ENCODE measurements around the gene RPL38.
A peak's percentile ranks its signal among the peaks of the same experiment; 100 is the strongest.

The RPL38 gene

DNA sequence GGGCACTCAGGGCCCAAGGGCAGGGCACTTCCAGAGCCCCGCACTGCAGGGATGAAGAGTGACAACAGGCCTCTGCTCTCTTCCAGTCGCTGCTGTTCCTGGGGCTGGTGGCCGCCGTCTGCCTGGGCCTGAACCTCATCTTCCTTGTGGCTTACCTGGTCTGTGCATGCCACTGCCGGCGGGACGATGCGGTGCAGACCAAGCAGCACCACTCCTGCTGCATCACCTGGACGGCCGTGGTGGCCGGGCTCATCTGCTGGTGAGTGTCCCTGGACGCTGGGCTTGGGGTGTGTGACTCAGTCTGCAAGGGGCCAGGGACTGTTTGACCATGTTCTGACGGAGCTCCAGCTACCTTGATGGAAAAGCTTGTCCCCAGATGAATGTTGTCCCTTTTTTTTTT is 18.9 kb downstream of the RPL38 start:
- POLR2A ChIA-PET = interaction anchor here (1.0 to 1.4 kb wide), 2 partner anchors 9 to 19 kb away, joined by 3 to 7 read pairs; partner anchors contain the start of genes RPL38 and TTYH2
- Histone ChIP-seq H3K36me3 (ENCODE audit: control insufficient read depth in 2 of 2, insufficient read depth in 1 of 2, low read length in 2 of 2) (peaks cover 0 to 8% of the 10 kb centered on the region in 2 experiments; a peak in 1 of 3 replicates), H3K4me3 (ENCODE audit: low read depth, low read length) (no peak overlapping the region), H3K9me3 (ENCODE audit: control insufficient read depth, insufficient read depth, low read depth, low read length) (no peaks in the 10 kb centered on the region), H3K27ac (ENCODE audit: extremely low read depth, low read depth, low read length) (no peak overlapping the region), H3K4me1 (ENCODE audit: control insufficient read depth, insufficient read depth, low read length) (no peaks in the 10 kb centered on the region)
- TF ChIP-seq ZNF48 (tag by site-specific recombination; IDR thresholded peaks at IDR 0.05) (no peak), ZNF621 (tag by site-specific recombination; IDR thresholded peaks at IDR 0.05) (no peak)
- CTCF ChIA-PET = interaction anchor here (0.7 kb wide), 1 partner anchor 146 kb away, joined by 3 read pairs; no protein-coding TSS in a partner anchor

GRCh38 chr17:74223901-74224300 is 20.4 kb downstream of the RPL38 start:
- ChIA-PET CTCF (interaction anchor here (0.6 kb wide), 1 partner anchor 24 kb away, joined by 4 read pairs; no protein-coding TSS in a partner anchor), POLR2A (no interaction called here)
- no peak overlapping the region for H3K4me3 ChIP-seq (ENCODE audit: low read depth, low read length)
- no peak overlapping the region for H3K27ac ChIP-seq (ENCODE audit: extremely low read depth, low read depth, low read length)
- no peaks in the 10 kb centered on the region for H3K4me1 ChIP-seq (ENCODE audit: control insufficient read depth, insufficient read depth, low read length)
- peaks cover 0 to 8% of the 10 kb centered on the region in 2 experiments; a peak in 1 of 3 replicates for H3K36me3 ChIP-seq (ENCODE audit: control insufficient read depth in 2 of 2, insufficient read depth in 1 of 2, low read length in 2 of 2)
- H3K9me3 ChIP-seq (ENCODE audit: control insufficient read depth, insufficient read depth, low read depth, low read length) = no peaks in the 10 kb centered on the region
- TF ChIP-seq SCRT2 (tag by site-specific recombination; IDR thresholded peaks at IDR 0.05) (no peak), KLF8 (tag by site-specific recombination; IDR thresholded peaks at IDR 0.05) (no peak), ZNF621 (tag by site-specific recombination; IDR thresholded peaks at IDR 0.05) (no peak), ZNF175 (tag by site-specific recombination; IDR thresholded peaks at IDR 0.05) (no peak), AEBP2 (tag by site-specific recombination; IDR thresholded peaks at IDR 0.05; ENCODE audit: borderline replicate concordance) (no peak)

- Histone ChIP-seq H3K36me3 (ENCODE audit: control insufficient read depth in 2 of 2, insufficient read depth in 1 of 2, low read length in 2 of 2) (peaks cover 0 to 8% of the 10 kb centered on the region in 2 experiments; a peak in 1 of 3 replicates), H3K9me3 (ENCODE audit: control insufficient read depth, insufficient read depth, low read depth, low read length) (no peaks in the 10 kb centered on the region), H3K4me1 (ENCODE audit: control insufficient read depth, insufficient read depth, low read length) (no peaks in the 10 kb centered on the region), H3K4me3 (ENCODE audit: low read depth, low read length) (no peak overlapping the region), H3K27ac (ENCODE audit: extremely low read depth, low read depth, low read length) (no peak overlapping the region)
- CTCF ChIA-PET = interaction anchor here (0.7 to 1.1 kb wide), 3 partner anchors 12 to 232 kb away, joined by 3 to 5 read pairs (median 3); partner anchors contain the start of gene TTYH2
- POLR2A ChIA-PET = no interaction called here
- no peak for TF ChIP-seq YY1 (tag by site-specific recombination; IDR thresholded peaks at IDR 0.05)
- no peak for TF ChIP-seq ZNF112 (tag by site-specific recombination; IDR thresholded peaks at IDR 0.05)
- no peak for TF ChIP-seq ZNF19 (tag by site-specific recombination; IDR thresholded peaks at IDR 0.05; ENCODE audit: low read depth)
- TF ChIP-seq ZNF623 (tag by site-specific recombination; IDR thresholded peaks at IDR 0.05) = peak; percentile 79
- no peak for TF ChIP-seq FEZF1 (tag by site-specific recombination; IDR thresholded peaks at IDR 0.05)
- TF ChIP-seq ZSCAN23 (tag by site-specific recombination; IDR thresholded peaks at IDR 0.05) = no peak
- no peak for TF ChIP-seq SETDB1 (IDR thresholded peaks at IDR 0.05; ENCODE audit: insufficient read length, low read length)
- no peak for TF ChIP-seq ZNF670 (tag by site-specific recombination; IDR thresholded peaks at IDR 0.05; ENCODE audit: low read depth)
- TF ChIP-seq ZNF133 (tag by site-specific recombination; IDR thresholded peaks at IDR 0.05) = no peak
Measured at GRCh38 chr17:74224959-74225725, 21.7 kb downstream of the RPL38 start.

DNA sequence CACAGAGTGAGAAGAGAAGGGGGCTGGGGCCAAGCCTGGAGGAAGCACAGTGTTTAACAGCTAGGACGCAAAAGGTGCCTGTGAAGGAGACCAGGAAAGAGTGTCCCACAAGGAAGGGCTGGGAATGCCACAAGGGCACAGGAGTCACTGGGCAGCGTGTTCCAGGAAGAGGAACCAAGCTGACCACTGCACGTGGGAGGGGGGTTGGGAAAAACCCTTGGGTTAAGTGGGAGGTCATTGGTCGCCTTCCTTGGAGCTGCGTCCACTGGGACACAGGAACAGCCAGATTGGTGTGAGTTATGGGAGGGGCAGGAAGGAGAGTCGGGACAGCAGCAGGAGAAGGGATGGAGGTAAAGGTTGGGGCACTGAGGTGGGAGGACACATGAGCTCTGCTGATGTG is 22.8 kb downstream of the RPL38 start:
- Histone ChIP-seq H3K36me3 (ENCODE audit: control insufficient read depth in 2 of 2, insufficient read depth in 1 of 2, low read length in 2 of 2) (peaks cover 0 to 12% of the 10 kb centered on the region in 2 experiments; a peak in 1 of 3 replicates), H3K4me3 (ENCODE audit: low read depth, low read length) (no peak overlapping the region), H3K9me3 (ENCODE audit: control insufficient read depth, insufficient read depth, low read depth, low read length) (no peaks in the 10 kb centered on the region), H3K27ac (ENCODE audit: extremely low read depth, low read depth, low read length) (no peak overlapping the region), H3K4me1 (ENCODE audit: control insufficient read depth, insufficient read depth, low read length) (no peaks in the 10 kb centered on the region)
- POLR2A ChIA-PET = no interaction called here
- CTCF ChIA-PET = interaction anchor here (0.7 to 1.0 kb wide), 2 partner anchors 13 to 58 kb away, joined by 3 read pairs; partner anchors contain the start of gene TTYH2
- TF ChIP-seq, protein P1, sequence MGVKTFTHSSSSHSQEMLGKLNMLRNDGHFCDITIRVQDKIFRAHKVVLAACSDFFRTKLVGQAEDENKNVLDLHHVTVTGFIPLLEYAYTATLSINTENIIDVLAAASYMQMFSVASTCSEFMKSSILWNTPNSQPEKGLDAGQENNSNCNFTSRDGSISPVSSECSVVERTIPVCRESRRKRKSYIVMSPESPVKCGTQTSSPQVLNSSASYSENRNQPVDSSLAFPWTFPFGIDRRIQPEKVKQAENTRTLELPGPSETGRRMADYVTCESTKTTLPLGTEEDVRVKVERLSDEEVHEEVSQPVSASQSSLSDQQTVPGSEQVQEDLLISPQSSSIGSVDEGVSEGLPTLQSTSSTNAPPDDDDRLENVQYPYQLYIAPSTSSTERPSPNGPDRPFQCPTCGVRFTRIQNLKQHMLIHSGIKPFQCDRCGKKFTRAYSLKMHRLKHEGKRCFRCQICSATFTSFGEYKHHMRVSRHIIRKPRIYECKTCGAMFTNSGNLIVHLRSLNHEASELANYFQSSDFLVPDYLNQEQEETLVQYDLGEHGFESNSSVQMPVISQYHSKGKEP (tag by site-specific recombination; IDR thresholded peaks at IDR 0.05) = no peak
- no peak for TF ChIP-seq ZNF335 (tag by site-specific recombination; conservative IDR thresholded peaks at IDR 0.05)
- TF ChIP-seq ZFP69B (tag by site-specific recombination; IDR thresholded peaks at IDR 0.05) = no peak
- no peak for TF ChIP-seq ZNF280C (tag by site-specific recombination; IDR thresholded peaks at IDR 0.05)
- no peak for TF ChIP-seq SCRT1 (tag by site-specific recombination; IDR thresholded peaks at IDR 0.05; ENCODE audit: borderline replicate concordance)
- no peak for TF ChIP-seq ZNF692 (tag by site-specific recombination; IDR thresholded peaks at IDR 0.05)

All from HEK293 (cell line).